ENCODE measurements around the gene HEATR5A. TPM values are rescaled to one million over a fixed set of nuclear protein-coding genes. Genes with fewer than 3 reads are reported as not detected.
A peak's percentile ranks its signal among the peaks of the same experiment; 100 is the strongest.
"Not testable (repeated sequence)": the region's sequence is repeated elsewhere in the genome, so short reads cannot be mapped to it uniquely, and the experiment has no call there.

HEATR5A gene
- total RNA-seq (2014; rRNA removed; shearing (Covaris generic)) = 9.9 and 13.2 TPM in 2 replicates
- polyA plus RNA-seq (2015; cell fraction: cytosol; rRNA removed) = 10.8 TPM in 2 replicates
- polyA plus RNA-seq (2015; cell fraction: nucleus; rRNA removed) = 26.3 and 31.6 TPM in 2 replicates

DNA sequence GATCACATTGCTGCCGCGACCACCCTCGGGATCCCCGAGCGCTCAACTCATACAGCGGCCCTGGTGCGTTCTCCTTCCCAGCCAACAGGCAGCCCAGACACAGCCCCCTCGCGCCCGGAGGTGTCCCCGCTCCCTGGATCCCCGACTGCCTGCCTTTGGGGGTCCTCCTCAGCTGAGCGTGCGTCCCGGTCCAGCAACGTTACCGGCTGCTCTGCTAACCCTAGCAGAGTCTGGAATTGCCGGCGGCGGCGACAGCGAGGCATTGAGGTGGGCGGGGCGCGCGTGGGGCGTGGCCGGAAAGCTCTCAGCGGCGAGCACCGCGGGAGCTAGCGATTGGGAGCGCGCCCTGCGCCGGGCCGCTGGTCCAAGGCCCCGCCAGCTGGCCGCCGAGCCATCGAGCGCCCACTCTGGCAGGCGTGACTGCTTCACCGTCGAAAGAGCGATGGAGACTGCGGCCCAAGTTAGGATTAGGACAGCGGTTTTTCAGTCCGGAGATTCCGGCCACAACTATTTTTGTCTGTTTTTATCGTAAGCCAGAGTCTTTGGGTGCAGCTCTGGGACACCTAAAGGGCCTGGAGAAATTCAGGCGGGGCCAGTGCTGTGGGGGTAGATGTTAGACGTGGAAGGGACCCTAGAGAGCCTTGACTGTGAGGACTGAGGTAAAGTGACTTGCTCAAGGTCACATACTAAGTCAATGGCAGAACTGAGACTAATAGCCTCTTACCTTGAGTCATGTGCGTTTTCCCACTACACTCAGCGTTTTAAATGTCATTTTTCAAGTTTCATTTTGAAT lies at the start of gene HEATR5A:
Gene HEATR5A, minus strand, starts transcription at position 232 of the 793 bp plus-strand sequence. CDS start 17,575 bp downstream, outside the sequence.
- peak; percentile 94 for DNase-seq (ENCODE audit: low read depth)

DNA sequence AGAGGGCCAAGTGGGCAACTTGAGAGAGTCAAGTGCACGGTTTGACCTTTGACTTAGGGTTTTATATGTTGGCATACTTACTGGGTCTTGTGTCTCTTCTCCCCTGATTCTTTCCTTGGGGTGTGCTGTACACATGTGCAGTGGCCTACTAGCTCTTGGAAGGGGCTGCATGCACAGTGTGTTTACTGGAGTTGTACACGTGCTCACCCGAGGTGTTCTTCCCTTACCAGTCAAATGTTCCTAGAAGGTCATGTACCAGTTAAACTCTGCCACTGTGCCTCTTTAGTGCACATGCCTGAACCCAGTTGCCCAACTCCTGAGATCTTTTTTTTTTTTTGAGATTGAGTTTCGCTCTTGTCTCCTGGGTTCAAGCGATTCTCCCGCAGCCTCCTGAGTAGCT lies 46.2 kb upstream of the HEATR5A start:
- no peak for DNase-seq (ENCODE audit: low read depth)

DNA sequence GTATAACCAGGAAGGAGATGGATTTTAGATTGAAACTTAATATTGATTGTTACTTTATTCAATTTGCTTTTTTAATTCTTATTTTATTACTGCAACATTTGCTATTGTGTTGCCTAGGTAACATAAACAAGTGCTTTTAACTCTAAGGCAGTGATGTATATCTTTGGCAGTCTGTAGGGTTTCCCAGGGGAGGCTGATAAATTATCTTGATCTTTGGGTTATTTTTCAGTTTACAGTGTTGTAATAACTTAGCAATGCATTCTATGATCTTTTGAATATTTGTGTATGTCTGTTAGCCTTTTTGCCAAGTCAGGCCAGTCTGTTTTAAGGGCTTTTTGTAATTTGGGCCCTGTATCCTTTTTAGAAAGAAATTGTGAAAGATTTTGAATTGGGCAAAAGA lies 44.8 kb upstream of the HEATR5A start:
- DNase-seq (ENCODE audit: low read depth) = no peak

DNA sequence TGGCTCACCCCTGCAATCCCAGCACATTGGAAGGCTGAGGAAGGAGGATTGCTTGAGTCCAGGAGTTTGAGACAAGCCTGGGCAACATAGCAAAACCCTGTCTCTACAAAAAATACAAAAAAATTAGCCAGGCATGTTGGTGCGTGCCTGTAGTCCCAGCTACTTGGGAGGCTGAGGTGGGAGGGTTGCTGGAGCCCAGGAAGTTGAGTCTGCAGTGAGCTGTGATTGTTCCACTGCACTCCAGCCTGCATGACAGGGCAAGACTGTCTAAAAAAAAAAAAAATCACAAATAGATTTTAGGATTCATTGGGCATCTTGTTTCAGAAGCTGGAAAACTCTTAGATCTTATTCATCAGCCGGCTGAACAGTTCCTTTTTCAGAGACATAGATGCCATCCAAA lies 42.1 kb upstream of the HEATR5A start:
- peak; percentile 8 for DNase-seq (ENCODE audit: low read depth)

DNA sequence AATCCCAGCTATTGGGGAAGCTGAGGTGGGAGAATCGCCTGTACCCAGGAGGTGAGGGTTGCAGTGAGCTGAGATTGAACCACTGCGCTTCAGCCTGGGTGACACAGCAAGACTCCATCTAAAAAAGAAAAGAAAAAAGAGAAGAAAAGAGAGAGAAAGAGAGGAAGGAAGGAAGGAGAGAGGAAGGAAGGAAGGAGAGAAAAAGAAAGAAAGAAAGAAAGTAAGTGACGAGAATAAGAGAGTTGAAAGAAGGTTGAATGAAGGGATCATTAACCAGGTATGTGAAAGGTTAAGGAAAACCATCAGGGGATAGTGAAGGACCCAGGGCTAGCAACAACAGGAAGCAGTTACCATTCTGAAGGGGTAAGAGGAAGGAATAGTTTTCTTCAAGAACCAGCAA lies 41.2 kb upstream of the HEATR5A start:
- no peak for DNase-seq (ENCODE audit: low read depth)

DNA sequence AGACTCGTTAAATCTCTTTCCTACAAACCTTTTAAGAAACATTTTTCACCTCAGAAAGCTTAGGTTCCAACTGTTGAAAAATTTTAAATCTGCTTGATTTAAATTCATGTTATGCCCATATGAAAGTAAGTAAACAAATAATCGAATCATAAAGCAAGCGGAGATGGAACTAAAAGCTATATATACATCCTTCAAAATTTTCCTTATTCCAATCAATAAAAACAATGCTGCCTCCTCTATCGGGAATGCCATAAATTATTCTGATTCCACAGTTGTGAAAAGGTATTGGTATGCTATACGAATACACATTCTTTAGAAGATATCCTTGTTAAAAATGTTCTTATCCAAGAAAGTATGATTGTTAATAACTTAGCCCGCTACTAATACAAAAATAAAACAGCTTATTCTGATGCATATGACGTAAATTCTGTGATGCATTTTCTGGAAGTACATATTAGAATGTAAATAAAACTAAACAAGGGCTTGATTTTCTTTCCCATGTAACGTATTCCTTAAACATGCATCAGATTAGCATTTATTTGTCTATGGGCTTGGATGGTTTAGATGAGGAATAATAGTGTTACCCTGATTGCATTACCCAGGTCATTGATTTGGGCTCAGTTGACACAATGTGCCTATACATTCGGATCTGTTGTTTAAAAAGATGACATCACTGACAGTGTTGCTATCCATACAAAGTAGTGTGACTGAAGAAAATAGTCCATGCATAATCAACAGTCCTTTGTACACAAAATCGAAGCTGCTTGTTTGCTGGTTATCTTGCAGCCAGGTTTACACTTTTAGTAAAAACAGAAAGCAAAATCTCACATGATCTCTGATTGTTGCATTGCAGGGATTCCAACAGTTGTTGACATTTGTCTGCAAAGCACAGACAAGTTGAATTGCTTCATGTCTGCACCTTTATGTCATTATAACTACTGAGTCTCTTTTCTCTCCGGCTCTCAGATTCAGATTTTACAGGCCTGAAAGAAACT lies 37.6 kb upstream of the HEATR5A start:
- no peak for DNase-seq (ENCODE audit: low read depth)

DNA sequence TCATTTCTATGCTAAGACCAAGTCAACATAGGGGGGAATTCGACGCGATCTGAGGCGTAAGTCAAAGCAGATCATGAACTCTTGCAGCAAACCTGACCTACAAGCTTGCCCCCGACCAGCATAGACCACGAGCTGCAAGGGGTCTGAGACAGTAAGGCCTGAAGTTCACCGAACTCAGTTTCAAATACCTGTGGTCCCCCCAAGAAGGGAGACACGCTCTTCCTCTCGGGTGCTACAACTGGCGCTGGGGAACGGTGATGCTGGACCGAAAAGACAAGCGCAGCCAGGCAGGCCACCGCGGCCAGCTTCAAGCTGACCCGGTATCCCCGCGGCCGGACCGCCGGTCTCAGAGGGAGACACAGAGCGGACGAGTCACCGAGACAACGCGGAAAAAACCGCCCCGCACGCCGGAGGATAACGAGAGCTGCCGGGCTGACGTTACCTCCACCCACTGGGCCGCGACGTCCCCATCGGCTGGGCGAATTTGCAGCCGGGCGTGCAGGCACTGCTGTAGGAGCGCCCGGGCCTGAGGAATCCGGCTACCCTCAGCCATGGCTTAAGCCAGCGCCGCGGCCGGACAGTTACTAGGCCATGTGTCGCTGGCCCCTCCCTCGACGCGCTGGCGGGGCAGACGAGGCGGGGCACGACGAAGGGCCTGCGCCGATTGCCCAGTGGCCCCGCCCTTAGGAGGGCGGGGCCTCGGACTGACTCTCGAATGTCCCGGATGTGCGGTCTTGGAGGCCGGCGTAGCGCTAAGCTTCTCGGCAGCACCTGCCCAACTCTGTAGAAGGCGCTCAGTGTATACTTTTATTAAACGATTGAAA lies 36.7 kb upstream of the HEATR5A start, which contains the start of gene DTD2:
Gene DTD2, minus strand, starts transcription at position 666 of the 824 bp plus-strand sequence. Its CDS starts 113 bp downstream, at position 553.
- DNase-seq (ENCODE audit: low read depth) = peak; percentile 93

DNA sequence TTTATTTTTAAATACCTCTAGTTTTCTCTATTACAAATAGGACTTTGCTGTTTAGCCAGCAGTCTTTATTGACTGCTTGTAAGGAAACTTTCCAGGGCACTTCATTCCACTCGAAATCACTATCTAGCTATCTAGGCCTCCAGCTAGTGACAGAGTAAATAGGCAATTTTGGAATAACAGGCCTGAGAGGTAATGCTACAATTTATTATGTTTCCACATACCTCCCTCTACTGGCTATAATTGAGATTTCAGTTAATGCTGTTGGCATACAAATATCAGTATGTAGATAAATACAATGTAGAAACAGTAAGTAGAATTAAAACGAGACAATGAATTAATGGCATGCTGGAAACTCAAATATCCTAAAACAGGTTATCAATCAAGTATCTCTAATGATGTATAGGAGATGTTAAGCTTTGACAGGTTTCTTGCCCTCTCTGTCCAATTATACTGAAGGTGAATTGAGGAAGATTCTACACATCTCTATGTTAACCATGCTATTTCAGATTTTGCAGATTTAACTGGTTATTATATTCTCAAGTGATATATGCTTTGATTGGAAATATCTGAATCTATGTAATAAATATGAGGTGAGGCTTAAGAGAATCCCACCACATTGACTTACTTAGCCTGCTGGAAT lies 29.7 kb upstream of the HEATR5A start:
- DNase-seq (ENCODE audit: low read depth) = peak; percentile 28

DNA sequence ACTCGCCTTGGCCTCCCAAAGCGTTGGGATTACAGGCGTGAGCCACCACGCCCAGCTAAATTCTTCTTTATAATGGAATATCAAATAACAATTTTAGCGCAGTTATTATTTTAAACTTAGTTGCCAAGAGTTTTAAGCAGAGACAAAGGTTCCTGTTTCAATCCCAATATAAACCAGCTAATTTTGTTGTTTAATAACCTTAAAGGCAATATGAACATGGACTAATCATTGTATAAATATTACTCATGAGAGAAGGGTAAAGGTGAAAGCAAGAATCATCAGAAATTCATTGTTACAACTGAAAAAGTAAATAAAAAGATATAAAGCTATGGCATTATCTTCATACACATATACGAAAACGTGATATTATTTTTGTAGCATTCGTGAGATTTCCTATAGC lies 28.8 kb upstream of the HEATR5A start:
- DNase-seq (ENCODE audit: low read depth) = no peak

DNA sequence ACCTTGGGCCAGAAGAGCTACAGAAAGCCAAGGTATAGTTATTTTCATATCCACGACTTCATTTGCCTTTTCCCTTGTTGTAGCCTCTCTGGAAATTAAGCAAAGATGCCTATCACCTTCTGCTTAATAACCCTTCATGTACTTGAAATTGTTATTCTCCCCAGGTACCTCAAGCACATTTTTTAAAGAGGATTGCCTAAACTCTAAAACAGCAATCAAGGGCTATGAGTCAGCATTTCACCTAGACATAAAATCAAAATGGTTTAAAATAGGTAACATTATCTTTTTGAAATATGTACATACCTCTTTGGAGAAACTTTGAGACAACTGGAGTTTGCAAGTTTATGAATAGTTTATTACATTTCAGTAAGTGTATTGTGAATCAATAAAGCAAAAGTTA lies 25.4 kb upstream of the HEATR5A start:
- DNase-seq (ENCODE audit: low read depth) = no peak

DNA sequence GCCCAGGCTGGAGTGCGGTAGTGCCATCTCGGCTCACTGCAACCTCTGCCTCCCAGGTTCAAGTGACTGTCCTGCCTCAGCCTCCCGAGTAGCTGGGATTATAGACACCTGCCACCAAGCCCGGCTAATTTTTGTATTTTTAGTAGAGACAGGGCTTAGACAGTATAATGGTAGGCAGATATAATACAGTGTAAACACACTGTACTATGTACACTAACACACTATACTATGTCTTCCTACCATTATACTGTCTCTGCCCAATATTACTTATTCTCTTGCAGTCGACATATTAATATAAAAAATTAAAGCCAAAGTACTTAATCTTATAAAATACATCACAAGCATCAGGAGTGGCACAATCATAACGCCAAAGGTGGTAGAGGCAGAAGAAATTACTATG lies 21.9 kb upstream of the HEATR5A start:
- no peak for DNase-seq (ENCODE audit: low read depth)

DNA sequence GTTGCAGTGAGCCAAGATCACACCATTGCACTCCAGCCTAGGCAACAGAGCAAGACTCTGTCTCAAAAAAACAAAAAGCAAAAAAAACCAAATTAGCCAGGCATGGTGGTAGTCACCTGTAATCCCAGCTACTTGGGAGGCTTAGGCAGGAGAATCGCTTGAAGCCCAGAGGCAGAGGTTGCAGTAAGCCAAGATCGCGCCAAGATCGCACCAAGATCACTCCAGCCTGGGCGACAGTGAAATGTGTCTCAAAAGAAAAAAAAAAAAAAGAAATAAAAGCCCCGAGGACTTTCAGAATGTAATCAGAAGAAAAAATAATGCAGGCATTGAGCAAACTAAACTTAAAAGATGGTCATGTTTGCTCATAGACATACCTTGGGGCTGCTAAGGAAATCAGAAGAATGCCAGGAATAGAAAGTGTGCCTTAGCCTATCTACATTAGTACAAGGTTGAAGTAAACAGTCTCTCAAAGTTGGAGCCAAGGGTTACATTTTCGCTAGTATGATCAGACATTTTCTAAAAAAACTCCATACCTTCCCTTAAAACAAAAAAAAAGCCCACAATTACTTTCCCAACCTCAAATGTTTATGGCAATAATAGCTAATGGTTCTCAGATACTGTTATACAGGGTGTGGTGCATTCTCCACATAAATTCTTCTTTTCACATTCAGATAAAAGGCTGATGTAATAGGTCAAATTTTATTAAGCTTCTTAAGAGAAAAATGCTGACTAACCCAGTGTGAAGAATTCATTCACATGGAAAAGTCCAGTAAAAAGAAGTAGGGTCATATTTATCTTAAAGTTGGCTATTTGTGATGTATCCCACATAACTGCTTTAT lies 21.1 kb upstream of the HEATR5A start:
- no peak for DNase-seq (ENCODE audit: low read depth)

DNA sequence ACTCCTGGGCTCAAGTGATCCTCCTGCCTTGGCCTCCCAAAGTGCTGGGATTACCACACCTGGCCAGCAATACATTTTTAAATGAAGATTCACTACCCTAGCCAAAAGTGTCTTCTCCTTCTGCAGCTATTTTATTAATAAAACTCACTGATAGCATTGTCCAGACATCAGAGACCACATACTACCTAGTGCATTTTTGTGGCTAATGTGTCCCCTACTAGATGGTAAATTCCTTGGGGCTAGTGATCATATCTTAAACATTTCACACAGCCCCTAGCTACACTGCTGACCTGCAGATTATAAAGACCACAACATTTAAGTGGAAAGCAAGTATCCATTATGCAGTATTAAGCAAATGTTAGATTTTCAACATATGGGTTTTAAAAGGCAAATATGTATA lies 19.9 kb upstream of the HEATR5A start:
- DNase-seq (ENCODE audit: low read depth) = no peak

DNA sequence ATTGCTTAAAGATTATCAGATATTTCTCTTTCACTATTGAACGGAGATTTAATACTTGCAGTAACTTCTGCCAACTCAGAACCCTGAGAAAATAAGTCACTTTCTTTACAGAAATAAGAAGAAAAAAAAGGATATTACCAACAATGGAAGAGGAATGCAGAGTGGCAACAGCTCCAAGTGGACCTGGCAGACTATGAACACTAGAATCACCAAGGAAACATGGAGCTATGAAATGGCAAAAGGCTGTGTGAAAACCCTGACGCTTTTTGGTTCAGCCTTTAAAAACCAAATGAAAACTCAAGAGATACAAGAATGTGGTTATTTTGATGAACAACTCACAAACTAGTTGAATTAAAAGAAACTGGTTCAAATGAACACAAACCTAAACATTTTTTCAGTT lies 19.2 kb upstream of the HEATR5A start:
- DNase-seq (ENCODE audit: low read depth) = no peak

DNA sequence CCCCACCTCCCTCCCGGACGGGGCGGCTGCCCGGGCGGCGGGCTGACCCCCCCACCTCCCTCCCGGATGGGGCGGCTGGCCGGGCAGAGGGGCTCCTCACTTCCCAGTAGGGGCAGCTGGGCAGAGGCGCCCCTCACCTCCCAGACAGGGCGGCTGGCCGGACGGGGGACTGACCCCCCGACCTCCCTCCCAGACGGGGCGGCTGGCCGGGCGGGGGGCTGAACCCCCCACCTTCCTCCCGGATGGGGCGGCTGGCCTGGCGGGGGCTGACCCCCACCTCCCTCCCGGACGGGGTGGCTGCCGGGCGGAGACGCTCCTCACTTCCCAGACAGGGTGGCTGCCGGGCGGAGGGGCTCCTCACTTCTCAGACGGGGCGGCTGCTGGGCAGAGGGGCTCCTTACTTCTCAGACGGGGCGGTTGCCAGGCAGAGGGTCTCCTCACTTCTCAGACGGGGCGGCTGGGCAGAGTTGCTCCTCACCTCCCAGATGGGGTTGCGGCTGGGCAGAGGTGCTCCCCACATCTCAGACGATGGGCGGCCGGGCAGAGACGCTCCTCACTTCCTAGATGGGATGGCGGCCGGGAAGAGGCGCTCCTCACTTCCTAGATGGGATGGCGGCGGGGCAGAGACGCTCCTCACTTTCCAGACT lies 16.8 kb upstream of the HEATR5A start:
- DNase-seq (ENCODE audit: low read depth) = not testable (repeated sequence)

DNA sequence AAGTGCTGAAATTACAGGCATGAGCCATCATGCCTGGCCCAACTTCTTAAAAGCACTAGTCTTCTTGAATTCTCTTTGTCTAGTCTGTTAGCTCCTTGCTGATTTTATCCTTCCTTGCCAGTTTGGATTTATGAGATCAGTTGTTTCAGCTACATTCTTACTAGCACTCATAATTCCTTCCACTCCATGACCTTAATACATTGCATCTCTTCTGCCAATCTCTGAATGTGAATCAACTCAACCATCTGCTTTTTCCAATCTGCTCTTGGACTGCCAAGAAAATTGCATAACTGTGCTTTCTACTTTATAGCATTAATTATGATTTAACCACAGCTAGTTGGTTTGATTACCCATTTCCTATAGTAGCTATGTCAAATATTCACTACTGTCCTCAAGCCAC lies 14.9 kb upstream of the HEATR5A start:
- DNase-seq (ENCODE audit: low read depth) = no peak

DNA sequence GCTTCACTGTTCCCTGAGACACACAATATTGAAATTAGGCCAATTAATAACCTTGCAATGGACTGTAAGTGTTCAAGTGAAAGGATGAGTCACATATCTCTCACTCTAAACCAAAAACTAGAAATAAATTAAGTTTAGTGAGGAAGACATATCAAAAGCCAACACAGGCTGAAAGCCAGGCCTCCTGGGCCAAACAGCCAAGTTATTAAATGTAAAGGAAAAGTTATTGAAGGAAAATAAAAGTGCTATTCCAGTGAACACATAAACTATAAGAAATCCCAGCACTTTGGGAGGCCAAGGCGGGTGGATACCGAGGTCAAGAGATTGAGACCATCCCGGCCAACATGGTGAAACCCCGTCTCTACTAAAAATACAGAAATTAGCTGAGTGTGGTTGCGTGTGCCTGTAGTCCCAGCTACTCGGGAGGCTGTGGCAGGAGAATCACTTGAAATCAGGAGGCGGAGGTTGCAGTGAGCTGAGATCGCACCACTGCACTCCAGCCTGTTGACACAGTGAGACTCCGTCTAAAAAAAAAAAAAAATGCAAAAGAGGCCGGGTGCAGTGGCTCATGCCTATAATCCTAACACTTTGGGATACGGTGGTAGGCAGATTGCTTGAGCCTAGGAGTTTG lies 10.4 kb upstream of the HEATR5A start:
- DNase-seq (ENCODE audit: low read depth) = no peak

DNA sequence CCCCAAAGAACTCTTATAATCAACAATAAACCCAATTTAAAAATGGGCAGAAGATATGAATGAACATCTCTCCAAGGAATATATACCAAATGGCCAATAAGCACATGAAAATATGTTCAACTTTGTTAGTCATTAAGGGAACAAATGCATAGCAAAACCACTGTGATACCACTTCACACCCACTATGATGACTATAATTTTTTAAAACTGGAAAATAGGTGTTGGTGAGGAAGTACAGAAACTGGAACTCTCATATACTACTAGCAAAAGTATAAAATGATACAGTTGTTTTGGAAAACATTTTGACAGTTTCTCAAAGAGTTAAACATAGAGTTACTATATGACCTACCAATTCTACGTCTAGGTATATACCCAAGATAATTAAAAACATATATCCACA lies 9.4 kb upstream of the HEATR5A start:
- DNase-seq (ENCODE audit: low read depth) = no peak

DNA sequence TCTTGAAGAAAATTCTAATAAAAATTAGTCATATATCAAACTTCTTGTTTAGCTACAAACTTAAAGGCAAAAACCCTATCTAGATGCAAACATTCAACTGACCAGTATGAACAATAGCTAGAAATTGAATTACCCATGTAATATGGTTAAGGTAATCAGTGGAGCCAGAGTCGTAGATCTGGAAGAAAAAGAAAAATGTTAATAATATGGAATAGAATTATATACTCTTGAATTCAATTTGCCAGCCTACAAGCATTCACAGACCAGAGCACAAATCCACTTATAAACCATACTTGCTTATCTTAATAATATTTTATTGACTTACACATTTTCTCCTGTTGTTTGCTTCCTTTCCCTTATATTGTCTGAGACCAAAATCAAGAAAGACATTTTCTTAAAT lies 7.7 kb upstream of the HEATR5A start:
- DNase-seq (ENCODE audit: low read depth) = no peak

Data from HT1080 (cell line).